Neural crest cell (in vitro differentiated cells): ENCODE results near the gene GPR161. TPM values are rescaled to one million over a fixed set of nuclear protein-coding genes. Genes with fewer than 3 reads are reported as not detected.
A peak's percentile ranks its signal among the peaks of the same experiment; 100 is the strongest.

Source experiments
- DNase-seq: peaks from one replicate; pipeline ENCODE4 v3.0.0; 2021; ENCODE audit warnings: low read depth, mixed read lengths, low spot score
- H3K27ac Mint-ChIP-seq: one replicate; pipeline ENCODE4 v1.8.0; 2021; ENCODE audit warnings: mild to moderate bottlenecking, mixed read lengths; ENCODE audit not compliant: unreplicated experiment
- H3K27me3 Mint-ChIP-seq: 2 replicates; pipeline ENCODE4 v1.8.0; 2021; ENCODE audit warnings: low read depth, mild to moderate bottlenecking, mixed read lengths
- H3K36me3 Mint-ChIP-seq: 2 replicates; pipeline ENCODE4 v1.8.0; 2021; ENCODE audit warnings: low read depth, mild to moderate bottlenecking, mixed read lengths
- H3K4me1 Mint-ChIP-seq: 2 replicates; pipeline ENCODE4 v1.8.0; 2021; ENCODE audit warnings: mixed read lengths
- H3K4me3 Mint-ChIP-seq: one replicate; pipeline ENCODE4 v1.8.0; 2021; ENCODE audit warnings: mild to moderate bottlenecking, mixed read lengths
- H3K9me3 Mint-ChIP-seq: 2 replicates; pipeline ENCODE4 v1.8.0; 2021; ENCODE audit warnings: mixed read lengths
- total RNA-seq: library from RNA; stranded (reverse); gene quantifications from 2 replicates; pipeline ENCODE4 v1.2.1, GENCODE V29; 2021
- TF ChIP-seq, protein P1 (sequence below): fragments of 200-600 bp; sonication (generic); conservative IDR thresholded peaks from 2 replicates; pipeline ENCODE4 v1.5.0; 2021; ENCODE audit warnings: antibody characterized with exemption, mild to moderate bottlenecking

Gene GPR161
- total RNA-seq, 1 donor from 2014 or later: 47.7 TPM

DNA sequence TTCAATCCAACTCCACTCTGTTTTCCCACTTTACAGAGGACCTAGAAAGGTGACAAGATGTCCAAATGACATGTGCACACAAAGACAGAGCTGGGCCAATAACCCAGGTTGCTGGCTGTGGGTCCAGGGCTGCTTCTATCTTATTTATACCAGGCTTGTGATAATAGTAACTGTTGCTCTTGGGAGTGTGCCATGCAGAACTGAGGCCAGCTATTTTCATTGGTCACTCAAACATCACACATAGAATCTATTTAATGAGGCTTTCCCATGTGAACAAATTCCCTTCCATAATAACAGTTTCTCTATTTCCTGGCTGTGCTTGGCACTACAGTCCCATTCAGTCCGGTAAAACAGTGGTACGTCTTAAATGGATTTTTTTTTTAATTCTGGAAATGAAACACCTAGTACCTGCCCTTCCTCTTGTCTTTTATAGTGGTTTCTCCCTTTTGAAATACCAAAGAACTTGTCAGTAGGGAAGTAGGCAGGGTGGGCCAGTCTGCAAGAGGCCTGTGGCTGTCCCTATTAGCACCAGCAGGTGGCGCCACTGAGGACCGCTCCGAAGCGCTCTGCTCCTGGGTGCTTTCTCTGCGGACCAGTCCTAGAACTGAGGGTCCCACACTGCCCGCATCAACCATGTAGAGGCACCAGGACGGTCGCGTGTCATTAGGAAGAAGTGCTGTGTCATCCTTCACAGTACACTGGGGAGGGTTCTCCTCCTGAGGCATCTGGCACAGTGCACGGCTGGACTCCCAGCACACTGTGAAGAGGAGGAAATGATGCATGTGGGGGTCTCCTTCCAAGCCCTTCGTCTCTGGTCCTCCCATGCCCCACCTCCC, 52.1 kb downstream of the GPR161 start:
- TF ChIP-seq, protein P1, sequence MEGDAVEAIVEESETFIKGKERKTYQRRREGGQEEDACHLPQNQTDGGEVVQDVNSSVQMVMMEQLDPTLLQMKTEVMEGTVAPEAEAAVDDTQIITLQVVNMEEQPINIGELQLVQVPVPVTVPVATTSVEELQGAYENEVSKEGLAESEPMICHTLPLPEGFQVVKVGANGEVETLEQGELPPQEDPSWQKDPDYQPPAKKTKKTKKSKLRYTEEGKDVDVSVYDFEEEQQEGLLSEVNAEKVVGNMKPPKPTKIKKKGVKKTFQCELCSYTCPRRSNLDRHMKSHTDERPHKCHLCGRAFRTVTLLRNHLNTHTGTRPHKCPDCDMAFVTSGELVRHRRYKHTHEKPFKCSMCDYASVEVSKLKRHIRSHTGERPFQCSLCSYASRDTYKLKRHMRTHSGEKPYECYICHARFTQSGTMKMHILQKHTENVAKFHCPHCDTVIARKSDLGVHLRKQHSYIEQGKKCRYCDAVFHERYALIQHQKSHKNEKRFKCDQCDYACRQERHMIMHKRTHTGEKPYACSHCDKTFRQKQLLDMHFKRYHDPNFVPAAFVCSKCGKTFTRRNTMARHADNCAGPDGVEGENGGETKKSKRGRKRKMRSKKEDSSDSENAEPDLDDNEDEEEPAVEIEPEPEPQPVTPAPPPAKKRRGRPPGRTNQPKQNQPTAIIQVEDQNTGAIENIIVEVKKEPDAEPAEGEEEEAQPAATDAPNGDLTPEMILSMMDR: peak; percentile 80
- peak; percentile 63 for DNase-seq
- Mint-ChIP-seq H3K27ac (no peak overlapping the region), H3K4me1 (peaks cover 17% of the 10 kb centered on the region), H3K4me3 (no peak overlapping the region), H3K9me3 (no peaks in the 10 kb centered on the region), H3K27me3 (no peaks in the 10 kb centered on the region), H3K36me3 (peaks cover 15% of the 10 kb centered on the region)

DNA sequence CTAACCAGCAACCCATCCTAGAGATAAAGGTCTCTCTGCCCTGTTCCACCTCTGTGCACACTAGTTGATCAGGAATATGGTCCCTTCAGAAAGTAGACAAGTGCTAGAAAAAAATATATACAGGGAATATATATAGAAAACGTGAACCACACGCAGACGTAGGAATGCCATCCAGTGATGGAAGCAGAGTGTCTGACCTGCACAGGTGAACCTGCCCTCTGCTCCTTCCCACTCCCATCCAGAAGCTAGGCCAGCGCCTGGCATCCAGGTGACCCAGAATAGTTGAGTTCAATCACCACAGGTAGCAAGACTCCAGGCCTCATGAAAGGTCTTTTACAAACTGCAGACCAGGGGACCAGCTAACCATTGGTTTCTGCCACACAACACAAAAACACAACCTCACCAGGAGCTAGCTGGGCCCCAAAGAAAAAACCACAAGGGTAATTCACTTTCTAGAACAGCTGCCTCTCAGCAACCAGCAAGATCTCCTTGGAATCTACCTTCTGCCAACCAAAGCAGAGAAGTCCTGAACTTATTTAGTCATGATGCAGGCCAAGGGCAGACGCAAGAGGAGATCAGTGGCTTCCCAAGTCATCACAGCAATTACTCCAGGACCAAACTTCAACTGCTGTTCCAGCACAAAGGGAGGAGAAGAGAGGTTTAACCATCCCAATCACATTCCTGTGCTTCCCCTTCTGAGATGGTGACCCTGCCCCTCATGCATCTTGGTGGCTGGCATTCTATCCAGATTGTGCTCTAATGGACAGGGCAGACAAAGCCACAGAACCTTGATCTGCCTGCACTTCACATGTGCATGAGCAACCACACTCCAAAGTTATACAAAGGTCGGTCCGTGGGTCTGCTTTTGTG, 53.0 kb downstream of the GPR161 start:
- Mint-ChIP-seq H3K4me1 (peaks cover 17% of the 10 kb centered on the region), H3K27me3 (no peaks in the 10 kb centered on the region), H3K27ac (no peak overlapping the region), H3K4me3 (no peak overlapping the region), H3K9me3 (no peaks in the 10 kb centered on the region), H3K36me3 (peaks cover 15% of the 10 kb centered on the region)
- DNase-seq: no peak
- TF ChIP-seq, protein P1: no peak

DNA sequence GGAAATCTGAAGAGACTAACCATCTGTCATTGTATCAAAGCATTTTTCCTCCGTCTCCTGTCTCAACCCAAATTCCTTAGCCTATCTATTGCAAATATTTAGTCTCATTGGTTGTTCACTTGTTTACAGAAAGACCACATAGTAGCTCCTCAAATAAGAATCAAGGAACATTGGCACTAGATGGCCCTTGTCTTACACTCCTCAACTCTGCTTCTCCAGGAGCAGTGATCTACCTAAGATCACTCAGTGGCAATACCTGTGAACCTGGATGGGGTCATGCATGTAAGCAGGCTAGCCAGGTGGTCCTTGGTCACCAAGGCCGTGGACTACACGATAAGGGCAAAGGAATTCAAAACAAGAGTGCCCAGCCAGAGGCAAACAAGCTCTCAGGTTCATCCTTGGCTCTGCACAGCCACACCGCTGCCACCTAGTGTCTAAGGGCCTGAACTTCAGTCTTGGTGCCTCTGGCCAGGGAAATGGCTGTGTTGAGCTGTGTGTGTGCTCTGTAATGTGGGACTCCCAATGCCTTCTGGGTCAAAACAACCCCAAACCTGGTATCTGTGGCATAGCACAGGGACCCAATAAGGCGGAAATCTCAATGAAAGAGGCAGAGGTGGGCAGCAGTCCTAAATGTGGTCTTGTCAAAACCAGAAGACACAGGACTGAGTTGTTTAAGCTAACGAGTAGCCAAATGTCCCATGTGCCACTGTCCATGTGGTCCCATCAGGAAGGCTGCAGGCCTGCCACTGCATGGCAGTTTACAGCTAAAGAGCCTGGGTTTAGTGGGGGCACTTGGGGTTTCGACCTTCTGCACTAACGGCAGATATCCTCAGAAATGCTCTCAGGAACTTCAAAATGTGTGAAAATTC, 54.5 kb downstream of the GPR161 start:
- H3K9me3 Mint-ChIP-seq: no peaks in the 10 kb centered on the region
- no peak overlapping the region for H3K4me3 Mint-ChIP-seq
- peak; percentile 74 for DNase-seq
- H3K36me3 Mint-ChIP-seq: peaks cover 14% of the 10 kb centered on the region
- TF ChIP-seq, protein P1: peak; percentile 84
- no peak overlapping the region for H3K27ac Mint-ChIP-seq
- peaks cover 16% of the 10 kb centered on the region for H3K4me1 Mint-ChIP-seq
- H3K27me3 Mint-ChIP-seq: no peaks in the 10 kb centered on the region

DNA sequence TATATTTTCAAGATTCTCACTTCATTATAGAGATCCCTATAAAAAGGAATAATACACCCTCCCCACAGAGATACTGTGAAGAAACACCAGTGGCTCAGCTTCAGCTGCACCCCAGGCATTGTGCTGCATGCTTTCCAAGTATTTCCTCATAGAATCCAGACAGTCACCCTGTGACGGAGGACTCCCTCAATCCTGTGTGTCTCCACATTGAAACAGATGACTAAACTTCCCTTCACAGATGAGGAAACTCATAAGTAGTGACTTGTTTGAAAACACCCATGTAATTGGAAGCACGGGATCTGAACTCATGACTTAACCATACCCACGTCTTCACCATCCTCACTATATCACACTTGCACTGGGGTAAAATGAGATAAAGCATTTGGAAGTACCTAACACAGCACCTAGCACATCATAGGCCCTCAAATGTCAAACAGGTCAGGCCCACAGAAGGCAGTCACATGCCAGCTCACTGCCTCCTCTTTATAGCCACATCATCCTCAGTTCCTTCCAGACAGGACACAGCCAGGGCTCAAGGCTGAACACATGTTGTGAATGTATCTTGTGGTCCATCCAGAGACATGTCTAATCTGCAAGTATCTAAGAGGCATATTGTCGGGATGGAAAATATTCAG, 55.2 kb downstream of the GPR161 start:
- TF ChIP-seq, protein P1: no peak
- Mint-ChIP-seq H3K9me3 (no peaks in the 10 kb centered on the region), H3K4me1 (peaks cover 8% of the 10 kb centered on the region), H3K27me3 (no peaks in the 10 kb centered on the region), H3K4me3 (no peak overlapping the region), H3K36me3 (peaks cover 12% of the 10 kb centered on the region), H3K27ac (peak overlapping the region; percentile 47)
- no peak for DNase-seq
